NCI-H2081 (cell line): ENCODE results near the gene TGFBRAP1.

Experiments used
- DNase-seq, 2 experiments: peaks; one replicate each; lab custom pipeline; 2025; lab: John Stamatoyannopoulos, UW

Gene TGFBRAP1

GRCh38 chr2:105329561-105330495 is at the start of gene TGFBRAP1:
TGFBRAP1 (minus strand) TSS chr2:105329735; CDS start chr2:105308301, 21,434 bp downstream.
- peak; percentile 51 to 64 for DNase-seq

DNA sequence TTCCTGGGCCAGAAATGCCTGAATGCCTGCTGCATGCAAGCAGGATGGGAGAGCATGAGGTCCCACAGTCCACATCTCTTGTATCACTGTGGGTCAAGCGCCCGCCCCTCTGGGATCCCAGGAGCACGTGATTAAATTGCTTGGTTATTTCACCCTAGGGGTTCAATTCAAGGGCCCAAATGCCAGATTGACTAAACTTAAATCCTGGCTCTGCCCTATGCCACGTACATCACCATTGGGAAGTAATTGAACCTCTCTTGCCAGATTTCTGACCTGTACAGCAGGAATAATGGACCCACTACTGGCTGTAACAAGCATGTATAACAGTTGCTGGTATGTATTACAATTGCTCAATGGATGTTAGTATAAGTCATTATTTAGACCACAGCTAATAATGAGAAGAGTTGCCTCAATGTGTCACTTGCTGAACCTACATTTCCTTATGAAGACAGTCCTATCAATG is 49.4 kb upstream of the TGFBRAP1 start:
- no peak for DNase-seq

- no peak for DNase-seq
Observed at GRCh38 chr2:105378276-105378840, 48.8 kb upstream of the TGFBRAP1 start.

DNA sequence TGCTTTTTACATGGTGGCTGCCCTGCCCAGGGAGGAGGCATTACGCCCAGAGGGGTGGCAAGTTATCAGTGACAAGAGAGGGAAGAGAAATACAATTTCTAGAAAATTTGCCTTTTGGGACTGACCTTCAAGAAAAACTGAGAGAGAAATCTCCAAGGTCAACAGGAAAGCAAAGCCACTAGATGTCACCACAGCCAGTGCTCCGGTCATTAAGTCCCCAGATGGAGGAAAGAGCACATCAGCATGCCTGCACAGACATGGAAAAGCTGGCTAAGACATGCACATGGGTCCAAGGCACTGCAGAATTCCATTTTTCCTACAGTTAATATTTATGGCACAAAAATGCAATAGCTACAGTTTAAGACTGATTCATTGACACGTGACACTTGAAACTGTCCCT is 48.3 kb upstream of the TGFBRAP1 start:
- no peak for DNase-seq

- no peak for DNase-seq
Observed at GRCh38 chr2:105376789-105377240, 47.3 kb upstream of the TGFBRAP1 start.

DNA sequence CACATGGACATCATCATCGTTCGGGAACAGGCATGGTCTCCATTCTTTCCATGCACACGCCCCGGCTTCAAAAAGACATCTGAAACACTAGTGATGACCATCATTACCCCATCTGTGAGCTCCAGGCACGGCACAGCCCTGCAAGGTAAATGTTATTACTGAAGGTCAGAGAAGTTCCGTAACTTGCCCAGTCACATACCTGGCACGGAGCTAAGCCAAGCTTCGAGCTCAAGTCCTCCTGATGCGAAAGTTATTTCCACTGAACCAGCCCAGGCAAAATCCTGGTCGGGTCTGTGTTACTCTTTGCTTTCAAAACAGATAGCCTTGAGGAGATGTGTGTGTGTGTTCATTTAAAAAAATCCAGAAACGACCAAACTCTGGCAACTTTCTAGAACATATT is 46.5 kb upstream of the TGFBRAP1 start:
- DNase-seq: no peak

- no peak for DNase-seq
Observed at GRCh38 chr2:105375001-105375561, 45.5 kb upstream of the TGFBRAP1 start.

DNA sequence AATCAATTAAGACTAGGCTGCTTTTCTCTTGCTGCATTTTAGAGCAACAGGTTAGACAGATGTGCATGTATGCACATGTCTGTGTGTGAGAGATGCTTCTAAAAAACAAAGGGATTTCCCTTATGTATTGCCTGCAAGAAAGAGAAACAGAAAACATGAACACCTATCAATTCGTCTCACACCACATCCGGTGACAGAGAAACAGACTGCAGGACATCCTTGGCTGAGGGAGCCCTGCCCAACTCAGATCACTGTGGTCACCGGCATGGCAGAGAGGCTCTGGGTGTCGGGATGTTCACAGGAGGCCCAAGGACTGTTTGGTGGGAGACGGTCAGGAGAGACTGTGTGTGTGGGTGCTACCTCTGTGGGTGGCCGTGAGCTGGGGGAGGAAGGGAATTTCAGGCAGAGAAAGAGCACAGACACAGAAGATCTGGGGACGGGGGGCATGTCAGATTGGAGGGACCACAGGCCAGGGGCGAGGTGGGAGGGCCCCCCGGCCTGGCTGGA is 44.4 kb upstream of the TGFBRAP1 start:
- no peak for DNase-seq

DNA sequence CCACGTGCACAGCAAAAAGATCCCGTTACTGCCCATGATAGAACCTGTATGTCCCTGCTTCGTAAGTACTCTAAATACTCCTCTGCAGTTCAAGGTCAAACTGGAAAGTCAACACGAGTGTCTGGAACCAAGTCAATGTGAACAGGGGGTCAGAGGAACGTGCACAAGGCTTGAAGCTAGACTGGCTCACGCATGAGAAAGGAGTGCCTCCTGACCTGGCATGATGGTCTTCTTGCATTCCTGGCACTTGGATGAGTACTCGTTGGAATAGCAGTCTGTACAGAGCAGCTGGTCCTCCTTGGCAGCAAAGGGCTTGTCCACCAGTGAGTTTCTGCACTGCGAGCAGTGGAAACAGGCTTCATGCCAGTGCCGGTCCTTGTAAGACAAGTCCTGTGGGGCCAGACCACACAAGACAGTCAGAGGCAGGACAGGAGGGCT is 43.8 kb upstream of the TGFBRAP1 start:
- DNase-seq: no peak

GRCh38 chr2:105371810-105372209 is 42.3 kb upstream of the TGFBRAP1 start:
- no peak for DNase-seq

DNA sequence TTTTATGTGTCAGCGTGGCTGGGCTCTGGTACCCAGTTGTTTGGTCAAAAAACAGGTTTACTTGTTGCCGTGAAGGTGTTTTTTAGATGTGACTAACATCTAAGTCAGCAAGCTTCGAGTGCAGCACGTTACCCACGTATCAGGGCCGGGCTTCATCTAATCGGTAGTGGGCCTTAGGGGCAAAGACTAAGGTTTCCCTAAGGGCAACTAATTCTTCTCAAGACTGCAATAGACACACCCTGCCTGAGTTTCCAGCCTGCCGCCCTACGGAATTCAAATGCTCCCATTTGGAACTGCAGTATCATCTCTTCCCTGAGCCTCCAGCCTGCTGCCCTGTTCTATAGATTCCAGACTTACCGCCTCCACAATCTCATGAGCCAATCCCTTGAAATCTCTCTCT is 41.6 kb upstream of the TGFBRAP1 start:
- no peak for DNase-seq

DNA sequence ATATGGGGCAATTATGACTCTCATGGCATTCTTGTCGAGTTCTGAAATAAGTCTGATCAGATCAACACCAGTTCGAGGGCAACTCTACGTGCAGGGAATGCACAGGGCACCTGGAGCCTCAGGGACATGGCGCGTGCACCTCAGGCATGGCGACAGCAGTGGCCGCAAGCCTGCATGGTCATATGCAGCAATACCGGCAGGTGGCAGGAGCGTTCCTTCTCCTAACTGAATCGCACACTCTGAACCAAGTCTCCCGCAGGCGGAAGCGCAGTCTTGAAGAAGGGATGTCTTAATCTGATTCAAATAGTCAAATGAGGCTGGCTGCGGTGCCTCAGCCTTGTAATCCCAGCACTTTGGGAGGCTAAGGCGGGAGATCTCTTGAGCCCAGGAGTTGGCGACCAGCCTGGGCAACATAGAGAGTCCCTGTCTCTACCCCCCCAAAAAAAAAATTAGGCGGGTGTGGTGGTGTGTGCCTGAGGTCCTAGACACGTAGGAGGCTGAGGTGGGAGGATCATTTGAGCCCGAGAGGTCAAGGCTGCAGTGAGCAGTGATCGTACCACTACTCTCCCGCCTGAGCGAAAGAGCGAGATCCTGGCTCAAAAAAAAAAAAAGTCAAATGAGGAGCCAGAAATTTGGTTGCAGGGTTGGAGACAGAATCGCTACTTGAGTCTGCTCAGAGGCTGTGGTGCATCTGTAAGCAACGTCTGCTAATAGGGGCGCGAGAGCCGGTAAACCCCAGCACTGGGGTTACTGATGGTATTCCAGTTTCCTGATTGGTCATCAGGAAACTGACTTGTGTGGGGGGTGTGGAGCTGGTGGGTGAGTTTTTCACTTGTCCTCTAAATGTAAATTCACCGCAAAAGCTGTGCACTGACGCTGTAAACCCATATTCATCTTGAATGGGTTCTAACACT is 40.5 kb upstream of the TGFBRAP1 start:
- DNase-seq: peak in 1 of 2 experiments; percentile 0

DNA sequence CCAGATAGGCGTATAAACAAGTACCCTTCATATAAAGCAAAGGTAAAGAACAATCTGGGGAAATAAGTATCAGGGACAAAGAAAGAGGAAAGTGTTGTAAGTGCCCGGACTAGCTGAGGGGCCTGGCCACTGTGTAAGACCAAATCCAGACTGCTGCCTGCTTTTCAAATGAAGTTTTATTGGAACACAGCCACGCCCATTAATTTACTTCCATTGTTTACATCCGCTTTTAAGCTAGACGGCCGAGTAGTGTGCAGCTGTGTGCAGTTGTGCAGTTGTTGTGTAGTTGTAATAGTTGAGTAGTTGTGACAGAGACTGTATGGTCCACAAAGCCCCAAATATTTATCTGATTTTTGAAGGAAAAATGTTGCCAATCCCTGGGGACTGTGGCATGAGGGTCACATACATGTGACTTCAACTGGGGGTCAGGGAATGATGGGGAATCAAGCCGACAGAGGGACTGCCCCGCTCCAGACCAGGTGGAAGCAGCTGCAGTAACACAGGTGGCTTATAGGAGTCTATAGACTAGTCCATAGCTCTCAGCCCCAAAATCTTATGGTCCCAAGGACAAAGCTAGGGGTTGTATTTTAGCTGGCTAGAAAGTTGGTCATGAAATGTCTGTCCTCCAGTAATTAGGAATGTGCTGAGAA is 39.3 kb upstream of the TGFBRAP1 start:
- no peak for DNase-seq

GRCh38 chr2:105365206-105365605 is 35.7 kb upstream of the TGFBRAP1 start:
- no peak for DNase-seq

GRCh38 chr2:105364436-105365139 is 35.1 kb upstream of the TGFBRAP1 start:
- no peak for DNase-seq

GRCh38 chr2:105362862-105363591 is 33.5 kb upstream of the TGFBRAP1 start:
- no peak for DNase-seq

- no peak for DNase-seq
Observed at GRCh38 chr2:105361102-105361889, 31.8 kb upstream of the TGFBRAP1 start.

DNA sequence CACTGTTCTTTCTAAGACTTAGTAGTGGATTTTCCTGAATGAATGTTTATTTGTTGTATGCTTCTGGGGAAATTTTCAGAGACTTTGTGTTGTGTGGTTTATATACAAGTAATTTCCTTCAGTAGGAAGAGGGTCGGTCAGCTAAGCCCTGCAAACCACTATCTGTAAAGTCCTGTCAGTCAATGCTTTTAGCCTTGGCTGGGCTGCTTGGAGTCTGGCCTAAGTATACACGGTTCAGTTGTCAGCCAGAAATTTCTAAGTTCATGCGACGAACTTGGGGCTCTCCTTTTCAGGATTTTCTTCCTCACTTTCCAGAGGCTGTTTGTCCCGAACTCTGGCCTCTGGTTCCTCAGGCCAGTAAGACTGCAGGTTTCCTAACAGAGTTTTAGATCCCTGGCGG is 29.1 kb upstream of the TGFBRAP1 start:
- DNase-seq: no peak

DNA sequence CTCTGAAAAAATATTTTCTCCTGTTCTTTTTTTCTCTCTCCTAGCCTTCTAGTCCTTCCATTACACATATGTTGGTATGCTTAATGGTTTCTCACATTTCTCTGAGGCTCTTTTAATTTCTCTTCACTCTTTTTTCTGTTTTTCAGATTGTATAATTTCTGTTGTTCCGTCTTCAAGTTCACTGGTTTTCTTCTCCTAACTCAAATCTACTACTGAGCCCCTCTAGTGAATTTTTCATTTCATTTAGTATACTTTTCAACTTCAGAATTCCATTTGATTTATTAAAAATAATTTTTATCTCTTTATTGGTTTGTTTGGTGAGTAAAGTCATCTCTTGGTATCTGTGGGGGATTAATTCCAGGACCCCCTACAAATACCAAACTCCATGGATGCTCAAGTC is 27.6 kb upstream of the TGFBRAP1 start:
- no peak for DNase-seq
